H1 (cell line): ENCODE results near the gene KMT2A. TPM values are rescaled to one million over a fixed set of nuclear protein-coding genes. Genes with fewer than 3 reads are reported as not detected.

Experiments
- CTCF ChIA-PET: fragments of 300-600 bp; sonication (Branson Sonifier 250); formaldehyde crosslinking; loops from one replicate; lab custom pipeline; 2021; ENCODE audit not compliant: partially characterized antibody; lab: Charles Lee
- POLR2A ChIA-PET: fragments of 300-600 bp; sonication (Branson Sonifier 250); formaldehyde crosslinking; loops from one replicate; lab custom pipeline; 2021; ENCODE audit warnings: inconsistent platforms; ENCODE audit not compliant: partially characterized antibody; lab: Charles Lee
- DNase-seq, 2 experiments: peaks; one replicate each; pipeline versions ENCODE4 v3.0.0 to v3.0.0-alpha.2; 2010 to 2022; ENCODE audit warnings: low spot score in 2 of 2, low read depth in 1 of 2, mixed read lengths in 1 of 2
- FAIRE-seq: peaks from 2 replicates; lab custom pipeline; 2011; peaks lifted over from hg19 to GRCh38; lab: Jason Lieb, UNC
- H2AFZ ChIP-seq: 2 replicates; pipeline ENCODE4 v1.8.1; 2012; ENCODE audit warnings: low read length, inconsistent platforms
- H2AK5ac ChIP-seq: 2 replicates; pipeline ENCODE4 v1.6.1; 2013; ENCODE audit warnings: low read depth, low read length
- H2BK120ac ChIP-seq: replicated peaks from 2 replicates; pipeline ENCODE3; 2013; ENCODE audit warnings: low read depth, low read length, inconsistent platforms
- H2BK12ac ChIP-seq: 2 replicates; pipeline ENCODE4 v1.6.1; 2013; ENCODE audit warnings: low read depth, low read length
- H2BK15ac ChIP-seq: 2 replicates; pipeline ENCODE4 v1.6.1; 2013; ENCODE audit warnings: low read length
- H2BK20ac ChIP-seq: 2 replicates; pipeline ENCODE4 v1.6.1; 2013; ENCODE audit warnings: low read length
- H2BK5ac ChIP-seq: 2 replicates; pipeline ENCODE4 v1.6.1; 2013; ENCODE audit warnings: low read depth, low read length
- H3K14ac ChIP-seq: 2 replicates; pipeline ENCODE4 v1.6.1; 2013; ENCODE audit warnings: inconsistent platforms; ENCODE audit not compliant: insufficient read length
- H3K18ac ChIP-seq: 2 replicates; pipeline ENCODE4 v1.6.1; 2013; ENCODE audit warnings: low read length; ENCODE audit errors: extremely low read depth
- H3K23ac ChIP-seq: 2 replicates; pipeline ENCODE4 v1.6.1; 2013; ENCODE audit warnings: inconsistent platforms; ENCODE audit not compliant: insufficient read length
- H3K23me2 ChIP-seq: 2 replicates; pipeline ENCODE4 v1.6.1; 2013; ENCODE audit warnings: low read depth, low read length
- H3K27ac ChIP-seq: 2 replicates; pipeline ENCODE4 v1.6.1; 2011; ENCODE audit warnings: low read depth, low read length, inconsistent platforms
- H3K27me3 ChIP-seq, 4 experiments: replicated peaks in 1 of 4; 1 replicate in 1 of 4; 2 replicates in 3 of 4; pipeline versions ENCODE4 v1.6.1 to v1.8.1; 2011 to 2013; ENCODE audit warnings: low read length in 3 of 4, mild to moderate bottlenecking in 3 of 4, inconsistent platforms in 2 of 4, mixed read lengths in 2 of 4, moderate library complexity in 1 of 4; ENCODE audit not compliant: control insufficient read depth in 3 of 4, insufficient read depth in 3 of 4; ENCODE audit errors: extremely low read depth in 1 of 4
- H3K36me3 ChIP-seq, 4 experiments: 2 replicates each; pipeline versions ENCODE4 v1.6.1 to v1.8.1; 2011 to 2013; ENCODE audit warnings: mild to moderate bottlenecking in 4 of 4, low read length in 3 of 4, moderate library complexity in 2 of 4, control low read depth in 1 of 4, inconsistent platforms in 1 of 4; ENCODE audit not compliant: insufficient read depth in 4 of 4, control insufficient read depth in 2 of 4
- H3K4ac ChIP-seq: replicated peaks from 2 replicates; pipeline ENCODE3; 2013; ENCODE audit warnings: low read length, low read depth, mixed read lengths, inconsistent platforms; ENCODE audit not compliant: insufficient read length
- H3K4me1 ChIP-seq, 4 experiments: replicated peaks in 1 of 4; 1 replicate in 1 of 4; 2 replicates in 3 of 4; pipeline versions ENCODE4 v1.6.1 to v1.8.1; 2011 to 2013; ENCODE audit warnings: low read length in 3 of 4, inconsistent platforms in 2 of 4, mixed read lengths in 1 of 4; ENCODE audit not compliant: insufficient read depth in 4 of 4, control insufficient read depth in 3 of 4
- H3K4me2 ChIP-seq, 2 experiments: 2 replicates each; pipeline versions ENCODE4 v1.6.1 to v1.8.1; 2011 to 2013; ENCODE audit warnings: low read depth in 2 of 2, low read length in 2 of 2, control low read depth in 1 of 2, inconsistent platforms in 1 of 2, mild to moderate bottlenecking in 1 of 2; ENCODE audit not compliant: insufficient read depth in 1 of 2
- H3K4me3 ChIP-seq, 4 experiments: fragments of 200-600, 300-600 bp in 1 of 4; sonication (generic), shearing (Covaris generic), sonication (Bioruptor Twin) in 1 of 4; 2 replicates each; pipeline versions ENCODE4 v1.5.1 to v1.8.1; 2011 to 2016; ENCODE audit warnings: low read length in 4 of 4, low read depth in 3 of 4, control low read depth in 2 of 4, inconsistent platforms in 2 of 4, mild to moderate bottlenecking in 2 of 4, mixed read lengths in 1 of 4, moderate library complexity in 1 of 4; ENCODE audit not compliant: insufficient read depth in 2 of 4; ENCODE audit errors: extremely low read depth in 1 of 4
- H3K56ac ChIP-seq: replicated peaks from 2 replicates; pipeline ENCODE3; 2013; ENCODE audit warnings: low read depth, mild to moderate bottlenecking, mixed read lengths, low read length, inconsistent platforms; ENCODE audit not compliant: insufficient read length
- H3K79me1 ChIP-seq: 2 replicates; pipeline ENCODE4 v1.6.1; 2013; ENCODE audit warnings: low read depth, low read length, control low read depth
- H3K79me2 ChIP-seq, 2 experiments: 2 replicates each; pipeline versions ENCODE4 v1.6.1 to v1.8.1; 2012 to 2013; ENCODE audit warnings: low read length in 2 of 2, mild to moderate bottlenecking in 2 of 2, inconsistent platforms in 1 of 2; ENCODE audit not compliant: insufficient read depth in 2 of 2, control insufficient read depth in 1 of 2
- H3K9ac ChIP-seq, 4 experiments: replicated peaks in 1 of 4; 1 replicate in 1 of 4; 2 replicates in 3 of 4; pipeline versions ENCODE4 v1.6.1 to v1.8.1; 2011 to 2013; ENCODE audit warnings: low read depth in 3 of 4, low read length in 3 of 4, control low read depth in 2 of 4, mild to moderate bottlenecking in 2 of 4, moderate library complexity in 2 of 4, inconsistent platforms in 1 of 4; ENCODE audit errors: extremely low read depth in 1 of 4
- H3K9me3 ChIP-seq, 2 experiments: 2 replicates each; pipeline versions ENCODE4 v1.6.1 to v1.8.1; 2012 to 2013; ENCODE audit warnings: mild to moderate bottlenecking in 2 of 2, moderate library complexity in 2 of 2, control low read depth in 1 of 2, inconsistent platforms in 1 of 2, low read depth in 1 of 2, low read length in 1 of 2, mixed read lengths in 1 of 2; ENCODE audit not compliant: insufficient read depth in 2 of 2
- H4K20me1 ChIP-seq, 2 experiments: replicated peaks in 1 of 2; 2 replicates each; pipeline versions ENCODE3 to v1.8.1; 2011 to 2013; ENCODE audit warnings: inconsistent platforms in 2 of 2, low read length in 2 of 2, mild to moderate bottlenecking in 1 of 2; ENCODE audit not compliant: insufficient read depth in 2 of 2, control insufficient read depth in 1 of 2
- H4K5ac ChIP-seq: 2 replicates; pipeline ENCODE4 v1.6.1; 2013; ENCODE audit warnings: low read length, low read depth, mixed read lengths, inconsistent platforms; ENCODE audit not compliant: insufficient read length
- H4K8ac ChIP-seq: 2 replicates; pipeline ENCODE4 v1.8.0; 2013; ENCODE audit warnings: mild to moderate bottlenecking, moderate library complexity, low read length, inconsistent platforms; ENCODE audit not compliant: insufficient read depth; ENCODE audit errors: extremely low read depth
- H4K91ac ChIP-seq: replicated peaks from 2 replicates; pipeline ENCODE3; 2013; ENCODE audit warnings: low read length, mixed read lengths, inconsistent platforms; ENCODE audit not compliant: insufficient read length
- whole genome bisulfite sequencing, 2 experiments: shearing (Covaris generic) in 1 of 2; methylation state at CpG; one replicate each; pipeline versions ENCODE4 v1.1.6 to v1.1.7; 2013 to 2015; ENCODE audit warnings: low lambda C conversion rate in 2 of 2, mixed read lengths in 2 of 2, inconsistent platforms in 1 of 2, low coverage in 1 of 2, missing lambda C conversion rate in 1 of 2; ENCODE audit not compliant: insufficient replicate concordance in 2 of 2, insufficient coverage in 1 of 2, insufficient read length in 1 of 2; ENCODE audit errors: extremely low coverage in 1 of 2, missing lambda C conversion rate in 1 of 2; 5-methylcytosine and 5-hydroxymethylcytosine counted together
- polyA plus RNA-seq, 7 experiments: library from polyadenylated mRNA; depleted of rRNA in 3 of 7; stranded (reverse) in 5 of 7; unstranded in 2 of 7; fragments of >200 nt in 5 of 7; fragments of 200-250 nt in 2 of 7; gene quantifications; 1 replicate in 5 of 7; 2 replicates in 1 of 7; 4 replicates in 1 of 7; pipeline versions ENCODE4 v1.2.1 to v1.2.3, GENCODE V29; 2011 to 2013; ENCODE audit warnings: missing spikeins in 2 of 7, mixed read lengths in 2 of 7
- total RNA-seq: library from RNA; stranded (reverse); fragmentation: NEBNext Ultra II Directional; extraction: Animal tissue kit (Norgen Biotek cat#: 25700); gene quantifications from 2 replicates; pipeline ENCODE4 v1.2.1, GENCODE V29; 2021

KMT2A gene
- total and polyA plus RNA-seq, 2 of the 8 experiments (the other 6 are each of a cell fraction or from before 2014, with no cell fraction given), result 35.9 to 62.1 TPM

- peaks cover 0 to 13% (median 8%) of the 10 kb centered on the region in 4 experiments; a peak in 5 of 7 replicates for H3K4me1 ChIP-seq
- H3K79me2 ChIP-seq, result no peaks in the 10 kb centered on the region
- H3K23ac ChIP-seq, result no peak overlapping the region
- H4K91ac ChIP-seq, result no peak overlapping the region
- H3K27me3 ChIP-seq, result no peaks in the 10 kb centered on the region; a peak in 2 of 7 replicates
- H3K4me3 ChIP-seq, result no peak overlapping the region
- no peak overlapping the region for H2BK15ac ChIP-seq
- ChIA-PET POLR2A (interaction anchor here (1.3 kb wide), 1 partner anchor 10 kb away, joined by 3 read pairs; no protein-coding TSS in a partner anchor), CTCF (no interaction called here)
- peaks cover 0 to 1% of the 10 kb centered on the region in 2 experiments for H4K20me1 ChIP-seq
- no peak overlapping the region for H2AFZ ChIP-seq
- no peak overlapping the region for H3K4me2 ChIP-seq
- no peaks in the 10 kb centered on the region; a peak in 1 of 8 replicates for H3K36me3 ChIP-seq
- peaks cover 8% of the 10 kb centered on the region for H3K23me2 ChIP-seq
- H2BK5ac ChIP-seq, result no peak overlapping the region
- H3K56ac ChIP-seq, result no peak overlapping the region
- no peak overlapping the region for H2BK12ac ChIP-seq
- no peak overlapping the region for H3K4ac ChIP-seq
- no peak overlapping the region for H3K27ac ChIP-seq
- no peak overlapping the region for H3K9ac ChIP-seq
- 84% methylated on average over 27 of the region's 27 CpGs; no CpG with 5 or more reads in 1 of the 2 experiments for WGBS, 2 experiments
- no peak overlapping the region for H3K14ac ChIP-seq
- H4K5ac ChIP-seq, result no peak overlapping the region
- no peak overlapping the region for H2BK120ac ChIP-seq
- H2BK20ac ChIP-seq, result no peak overlapping the region
- DNase-seq, result no peak
- H3K18ac ChIP-seq, result no peak overlapping the region
- no peak for FAIRE-seq
- peaks cover 5% of the 10 kb centered on the region; the same call in 1 of the 2 replicates for H3K79me1 ChIP-seq
- no peak overlapping the region for H2AK5ac ChIP-seq
- H4K8ac ChIP-seq, result no peak overlapping the region
- H3K9me3 ChIP-seq, result no peaks in the 10 kb centered on the region
Measured at GRCh38 chr11:118533769-118534729, 97.8 kb downstream of the KMT2A start.
